ENCODE measurements around the gene PRICKLE2.

The PRICKLE2 gene

DNA sequence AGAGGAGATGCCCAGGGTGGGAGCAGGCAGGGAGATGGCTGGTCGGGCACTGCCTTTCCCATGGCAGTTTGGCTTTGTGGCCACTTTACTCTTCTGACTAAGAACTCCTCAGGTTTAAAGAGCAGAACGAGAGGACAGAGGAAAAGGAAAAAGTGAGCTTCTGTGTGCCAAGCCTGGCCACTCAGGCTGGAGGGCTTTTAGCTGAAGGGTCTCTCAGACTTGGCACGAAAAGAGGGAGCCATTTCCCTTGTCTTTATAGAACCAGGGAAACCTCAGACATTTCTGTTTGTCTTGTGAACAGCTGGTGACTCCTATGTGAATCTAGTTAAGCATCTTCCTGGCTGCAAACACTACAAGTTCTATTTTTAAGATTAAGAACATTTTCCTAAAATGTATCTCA is 178.7 kb downstream of the PRICKLE2 start:
- H3K4me1 ChIP-seq (ENCODE audit: control insufficient read depth, insufficient read depth, low read length), result no peaks in the 10 kb centered on the region
- H3K9me3 ChIP-seq (ENCODE audit: control insufficient read depth, insufficient read depth, low read depth, low read length), result no peaks in the 10 kb centered on the region
- CTCF ChIA-PET, result no interaction called here
- H3K4me3 ChIP-seq (ENCODE audit: low read depth, low read length), result no peak overlapping the region
- TF ChIP-seq HOXA7 (CRISPR knock-in tag; IDR thresholded peaks at IDR 0.05; ENCODE audit: borderline replicate concordance) (no peak), ZSCAN16 (tag by site-specific recombination; IDR thresholded peaks at IDR 0.05) (no peak), ZNF426 (tag by site-specific recombination; IDR thresholded peaks at IDR 0.05) (no peak), ZBTB7A (tag by site-specific recombination; IDR thresholded peaks at IDR 0.05; ENCODE audit: low read depth) (no peak), ZNF394 (tag by site-specific recombination; IDR thresholded peaks at IDR 0.05; ENCODE audit: borderline replicate concordance) (no peak), ZSCAN30 (tag by site-specific recombination; IDR thresholded peaks at IDR 0.05) (no peak), KLF7 (tag by site-specific recombination; IDR thresholded peaks at IDR 0.05; ENCODE audit: borderline replicate concordance) (no peak), FEZF1 (tag by site-specific recombination; IDR thresholded peaks at IDR 0.05) (no peak), ZNF354C (tag by site-specific recombination; IDR thresholded peaks at IDR 0.05; ENCODE audit: borderline replicate concordance, low read depth) (no peak), ZFP69B (tag by site-specific recombination; IDR thresholded peaks at IDR 0.05) (no peak), ZBTB48 (tag by site-specific recombination; IDR thresholded peaks at IDR 0.05) (no peak), ZNF529 (tag by site-specific recombination; IDR thresholded peaks at IDR 0.05; ENCODE audit: insufficient replicate concordance) (no peak), ZBTB20 (tag by site-specific recombination; IDR thresholded peaks at IDR 0.05) (no peak), ZNF707 (tag by site-specific recombination; IDR thresholded peaks at IDR 0.05) (no peak), ZNF600 (tag by site-specific recombination; IDR thresholded peaks at IDR 0.05) (no peak), SP3 (tag by site-specific recombination; IDR thresholded peaks at IDR 0.05) (no peak), ZNF624 (tag by site-specific recombination; IDR thresholded peaks at IDR 0.05) (no peak)
- TF ChIP-seq, protein P1, sequence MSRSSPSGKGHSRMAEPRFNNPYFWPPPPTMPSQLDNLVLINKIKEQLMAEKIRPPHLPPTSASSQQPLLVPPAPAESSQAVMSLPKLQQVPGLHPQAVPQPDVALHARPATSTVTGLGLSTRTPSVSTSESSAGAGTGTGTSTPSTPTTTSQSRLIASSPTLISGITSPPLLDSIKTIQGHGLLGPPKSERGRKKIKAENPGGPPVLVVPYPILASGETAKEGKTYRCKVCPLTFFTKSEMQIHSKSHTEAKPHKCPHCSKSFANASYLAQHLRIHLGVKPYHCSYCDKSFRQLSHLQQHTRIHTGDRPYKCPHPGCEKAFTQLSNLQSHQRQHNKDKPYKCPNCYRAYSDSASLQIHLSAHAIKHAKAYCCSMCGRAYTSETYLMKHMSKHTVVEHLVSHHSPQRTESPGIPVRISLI (tag by site-specific recombination; IDR thresholded peaks at IDR 0.05), result no peak
- TF ChIP-seq, protein P2, sequence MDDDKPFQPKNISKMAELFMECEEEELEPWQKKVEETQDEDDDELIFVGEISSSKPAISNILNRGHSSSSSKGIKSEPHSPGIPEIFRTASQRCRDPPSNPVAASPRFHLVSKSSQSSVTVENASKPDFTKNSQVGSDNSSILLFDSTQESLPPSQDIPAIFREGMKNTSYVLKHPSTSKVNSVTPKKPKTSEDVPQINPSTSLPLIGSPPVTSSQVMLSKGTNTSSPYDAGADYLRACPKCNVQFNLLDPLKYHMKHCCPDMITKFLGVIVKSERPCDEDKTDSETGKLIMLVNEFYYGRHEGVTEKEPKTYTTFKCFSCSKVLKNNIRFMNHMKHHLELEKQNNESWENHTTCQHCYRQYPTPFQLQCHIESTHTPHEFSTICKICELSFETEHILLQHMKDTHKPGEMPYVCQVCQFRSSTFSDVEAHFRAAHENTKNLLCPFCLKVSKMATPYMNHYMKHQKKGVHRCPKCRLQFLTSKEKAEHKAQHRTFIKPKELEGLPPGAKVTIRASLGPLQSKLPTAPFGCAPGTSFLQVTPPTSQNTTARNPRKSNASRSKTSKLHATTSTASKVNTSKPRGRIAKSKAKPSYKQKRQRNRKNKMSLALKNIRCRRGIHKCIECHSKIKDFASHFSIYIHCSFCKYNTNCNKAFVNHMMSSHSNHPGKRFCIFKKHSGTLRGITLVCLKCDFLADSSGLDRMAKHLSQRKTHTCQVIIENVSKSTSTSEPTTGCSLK (tag by site-specific recombination; IDR thresholded peaks at IDR 0.05), result no peak
- TF ChIP-seq, protein P3, sequence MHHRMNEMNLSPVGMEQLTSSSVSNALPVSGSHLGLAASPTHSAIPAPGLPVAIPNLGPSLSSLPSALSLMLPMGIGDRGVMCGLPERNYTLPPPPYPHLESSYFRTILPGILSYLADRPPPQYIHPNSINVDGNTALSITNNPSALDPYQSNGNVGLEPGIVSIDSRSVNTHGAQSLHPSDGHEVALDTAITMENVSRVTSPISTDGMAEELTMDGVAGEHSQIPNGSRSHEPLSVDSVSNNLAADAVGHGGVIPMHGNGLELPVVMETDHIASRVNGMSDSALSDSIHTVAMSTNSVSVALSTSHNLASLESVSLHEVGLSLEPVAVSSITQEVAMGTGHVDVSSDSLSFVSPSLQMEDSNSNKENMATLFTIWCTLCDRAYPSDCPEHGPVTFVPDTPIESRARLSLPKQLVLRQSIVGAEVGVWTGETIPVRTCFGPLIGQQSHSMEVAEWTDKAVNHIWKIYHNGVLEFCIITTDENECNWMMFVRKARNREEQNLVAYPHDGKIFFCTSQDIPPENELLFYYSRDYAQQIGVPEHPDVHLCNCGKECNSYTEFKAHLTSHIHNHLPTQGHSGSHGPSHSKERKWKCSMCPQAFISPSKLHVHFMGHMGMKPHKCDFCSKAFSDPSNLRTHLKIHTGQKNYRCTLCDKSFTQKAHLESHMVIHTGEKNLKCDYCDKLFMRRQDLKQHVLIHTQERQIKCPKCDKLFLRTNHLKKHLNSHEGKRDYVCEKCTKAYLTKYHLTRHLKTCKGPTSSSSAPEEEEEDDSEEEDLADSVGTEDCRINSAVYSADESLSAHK (tag by site-specific recombination; IDR thresholded peaks at IDR 0.05), result no peak
- H3K27ac ChIP-seq (ENCODE audit: extremely low read depth, low read depth, low read length), result no peak overlapping the region
- POLR2A ChIA-PET, result no interaction called here
- no peaks in the 10 kb centered on the region for H3K36me3 ChIP-seq (ENCODE audit: control insufficient read depth in 2 of 2, insufficient read depth in 1 of 2, low read length in 2 of 2)

DNA sequence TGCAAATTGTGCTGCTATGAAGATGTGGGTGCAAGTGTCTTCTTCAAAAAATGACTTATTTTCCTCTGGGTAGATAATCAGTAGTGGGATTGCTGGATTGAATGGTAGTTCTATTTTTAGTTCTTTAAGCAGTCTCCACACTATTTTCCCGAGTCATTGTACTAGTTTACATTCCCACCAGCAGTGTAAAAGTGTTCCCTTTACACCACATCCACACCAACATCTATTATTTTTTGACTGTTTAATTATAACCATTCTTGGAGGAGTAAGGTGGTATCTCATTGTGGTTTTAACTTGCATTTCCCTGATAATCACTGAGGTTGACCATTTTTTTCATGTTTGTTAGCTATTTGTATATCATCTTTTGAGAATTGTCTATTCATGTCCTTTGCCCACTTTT is 182.3 kb downstream of the PRICKLE2 start:
- H3K9me3 ChIP-seq (ENCODE audit: control insufficient read depth, insufficient read depth, low read depth, low read length), result no peaks in the 10 kb centered on the region
- POLR2A ChIA-PET, result no interaction called here
- H3K27ac ChIP-seq (ENCODE audit: extremely low read depth, low read depth, low read length), result no peak overlapping the region
- H3K4me3 ChIP-seq (ENCODE audit: low read depth, low read length), result no peak overlapping the region
- TF ChIP-seq ZNF16 (tag by site-specific recombination; IDR thresholded peaks at IDR 0.05; ENCODE audit: low read depth), result no peak
- TF ChIP-seq ZNF48 (tag by site-specific recombination; IDR thresholded peaks at IDR 0.05), result no peak
- TF ChIP-seq ZBTB21 (tag by site-specific recombination; IDR thresholded peaks at IDR 0.05), result no peak
- no peak for TF ChIP-seq KLF16 (tag by site-specific recombination; IDR thresholded peaks at IDR 0.05)
- TF ChIP-seq ZNF391 (tag by site-specific recombination; IDR thresholded peaks at IDR 0.05; ENCODE audit: borderline replicate concordance, low read depth), result no peak
- TF ChIP-seq ZNF23 (tag by site-specific recombination; IDR thresholded peaks at IDR 0.05; ENCODE audit: borderline replicate concordance), result no peak
- H3K4me1 ChIP-seq (ENCODE audit: control insufficient read depth, insufficient read depth, low read length), result no peaks in the 10 kb centered on the region
- H3K36me3 ChIP-seq (ENCODE audit: control insufficient read depth in 2 of 2, insufficient read depth in 1 of 2, low read length in 2 of 2), result no peaks in the 10 kb centered on the region
- CTCF ChIA-PET, result no interaction called here

Measured in HEK293 (cell line).